GM13976 (cell line): ENCODE data around the gene MIS12.

ENCODE experiments used
- DNase-seq: peaks from one replicate; pipeline ENCODE4 v3.0.0; 2012; ENCODE audit warnings: low spot score
- in situ Hi-C: fragments of 300-500 bp; cut with MboI; formaldehyde crosslinking; loops from one replicate; pipeline ENCODE4 v1.12.0; 2022; ENCODE audit warnings: low sequenced_read_pairs, mixed read lengths, inconsistent platforms; ENCODE audit not compliant: unreplicated experiment
- TF ChIP-seq, protein P1 (sequence below): IDR thresholded peaks from 2 replicates; pipeline ENCODE4 v1.5.1; 2012; ENCODE audit warnings: borderline replicate concordance, mild to moderate bottlenecking; ENCODE audit not compliant: insufficient read depth; ENCODE audit errors: extremely low read depth, missing control alignments, control extremely low read depth

The MIS12 gene

GRCh38 chr17:5540321-5540720 is 54.0 kb downstream of the MIS12 start:
- TF ChIP-seq, protein P1, sequence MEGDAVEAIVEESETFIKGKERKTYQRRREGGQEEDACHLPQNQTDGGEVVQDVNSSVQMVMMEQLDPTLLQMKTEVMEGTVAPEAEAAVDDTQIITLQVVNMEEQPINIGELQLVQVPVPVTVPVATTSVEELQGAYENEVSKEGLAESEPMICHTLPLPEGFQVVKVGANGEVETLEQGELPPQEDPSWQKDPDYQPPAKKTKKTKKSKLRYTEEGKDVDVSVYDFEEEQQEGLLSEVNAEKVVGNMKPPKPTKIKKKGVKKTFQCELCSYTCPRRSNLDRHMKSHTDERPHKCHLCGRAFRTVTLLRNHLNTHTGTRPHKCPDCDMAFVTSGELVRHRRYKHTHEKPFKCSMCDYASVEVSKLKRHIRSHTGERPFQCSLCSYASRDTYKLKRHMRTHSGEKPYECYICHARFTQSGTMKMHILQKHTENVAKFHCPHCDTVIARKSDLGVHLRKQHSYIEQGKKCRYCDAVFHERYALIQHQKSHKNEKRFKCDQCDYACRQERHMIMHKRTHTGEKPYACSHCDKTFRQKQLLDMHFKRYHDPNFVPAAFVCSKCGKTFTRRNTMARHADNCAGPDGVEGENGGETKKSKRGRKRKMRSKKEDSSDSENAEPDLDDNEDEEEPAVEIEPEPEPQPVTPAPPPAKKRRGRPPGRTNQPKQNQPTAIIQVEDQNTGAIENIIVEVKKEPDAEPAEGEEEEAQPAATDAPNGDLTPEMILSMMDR = no peak

More at GRCh38 chr17:5540321-5540720, 54.0 kb downstream of the MIS12 start:
- in situ Hi-C loops = no loop called here
- no peak for DNase-seq
